Frontal cortex (tissue), 4 donors: ENCODE measurements around the gene CSRP1. TPM values are rescaled to one million over a fixed set of nuclear protein-coding genes. Genes with fewer than 3 reads are reported as not detected.
"Not testable (repeated sequence)": the region's sequence is repeated elsewhere in the genome, so short reads cannot be mapped to it uniquely, and the experiment has no call there.

Source experiments
- DNase-seq, 2 donors: peaks; one replicate each; pipeline ENCODE4 v3.0.0; 2012; ENCODE audit warnings: low spot score in 2 of 2
- FAIRE-seq: peaks from 2 replicates; lab custom pipeline; 2012; peaks lifted over from hg19 to GRCh38; lab: Jason Lieb, UNC
- total RNA-seq: library from RNA; depleted of rRNA; stranded (reverse); fragments of >200 nt; gene quantifications from one replicate; pipeline ENCODE4 v1.2.3, GENCODE V29; 2014
- donor health status: control.
- donor health status: control.
- donor health status: control.

Gene CSRP1
- total RNA-seq, 1 donor from 2014 or later, result 12.2 TPM

- peak; percentile 77 to 78 for DNase-seq
- no peak for FAIRE-seq
These were observed 32.0 kb upstream of the CSRP1 start, which contains the start of gene NAV1 for GRCh38 chr1:201538612-201539551. Gene NAV1 (plus strand): TSS chr1:201539127. CDS start chr1:201622885, 83,758 bp downstream.

GRCh38 chr1:201537891-201538611 lies 31.1 kb upstream of the CSRP1 start:
- DNase-seq (no peak), FAIRE-seq (no peak)

- no peak for FAIRE-seq
These were observed 30.5 kb upstream of the CSRP1 start for GRCh38 chr1:201537467-201537866.

GRCh38 chr1:201537028-201537427 lies 30.1 kb upstream of the CSRP1 start:
- FAIRE-seq (no peak), DNase-seq (no peak)

More at GRCh38 chr1:201537467-201537866, 30.5 kb upstream of the CSRP1 start:
- DNase-seq, result no peak

GRCh38 chr1:201536558-201536957 lies 29.6 kb upstream of the CSRP1 start:
- FAIRE-seq, result no peak
- DNase-seq, result no peak

GRCh38 chr1:201535919-201536245 lies 29.0 kb upstream of the CSRP1 start:
- DNase-seq (no peak), FAIRE-seq (no peak)

- no peak for DNase-seq
- no peak for FAIRE-seq
These were observed 28.4 kb upstream of the CSRP1 start for GRCh38 chr1:201535046-201535918.

- DNase-seq, result no peak
- no peak for FAIRE-seq
These were observed 26.9 kb upstream of the CSRP1 start for GRCh38 chr1:201533836-201534235.

- no peak for FAIRE-seq
- no peak for DNase-seq
These were observed 24.9 kb upstream of the CSRP1 start for GRCh38 chr1:201531551-201532425.

GRCh38 chr1:201530741-201531531 lies 24.0 kb upstream of the CSRP1 start:
- DNase-seq (peak; percentile 62 to 77), FAIRE-seq (no peak)

GRCh38 chr1:201528631-201529252 lies 21.8 kb upstream of the CSRP1 start:
- DNase-seq, result no peak

GRCh38 chr1:201527879-201528278 lies 21.0 kb upstream of the CSRP1 start:
- FAIRE-seq, result no peak
- no peak for DNase-seq

More at GRCh38 chr1:201528631-201529252, 21.8 kb upstream of the CSRP1 start:
- no peak for FAIRE-seq

GRCh38 chr1:201525193-201525778 lies 18.4 kb upstream of the CSRP1 start:
- FAIRE-seq (no peak), DNase-seq (no peak)

GRCh38 chr1:201520046-201520575 lies 13.2 kb upstream of the CSRP1 start:
- DNase-seq, FAIRE-seq: not testable (repeated sequence)

GRCh38 chr1:201518071-201518470 lies 11.1 kb upstream of the CSRP1 start:
- FAIRE-seq, result no peak
- DNase-seq, result no peak

- FAIRE-seq (no peak), DNase-seq (no peak)
These were observed 10.7 kb upstream of the CSRP1 start for GRCh38 chr1:201517631-201518030.

- DNase-seq (no peak), FAIRE-seq (no peak)
These were observed 9.7 kb upstream of the CSRP1 start for GRCh38 chr1:201516511-201517127.
